GM12801 (cell line): ENCODE results near the gene PMCH.

Experiments used
- TF ChIP-seq, protein P1 (sequence below): IDR thresholded peaks from one replicate; pipeline ENCODE4 v1.5.1; 2011; ENCODE audit warnings: control low read depth; ENCODE audit not compliant: insufficient read length; ENCODE audit errors: extremely low read depth

PMCH gene, protein sequence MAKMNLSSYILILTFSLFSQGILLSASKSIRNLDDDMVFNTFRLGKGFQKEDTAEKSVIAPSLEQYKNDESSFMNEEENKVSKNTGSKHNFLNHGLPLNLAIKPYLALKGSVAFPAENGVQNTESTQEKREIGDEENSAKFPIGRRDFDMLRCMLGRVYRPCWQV

DNA sequence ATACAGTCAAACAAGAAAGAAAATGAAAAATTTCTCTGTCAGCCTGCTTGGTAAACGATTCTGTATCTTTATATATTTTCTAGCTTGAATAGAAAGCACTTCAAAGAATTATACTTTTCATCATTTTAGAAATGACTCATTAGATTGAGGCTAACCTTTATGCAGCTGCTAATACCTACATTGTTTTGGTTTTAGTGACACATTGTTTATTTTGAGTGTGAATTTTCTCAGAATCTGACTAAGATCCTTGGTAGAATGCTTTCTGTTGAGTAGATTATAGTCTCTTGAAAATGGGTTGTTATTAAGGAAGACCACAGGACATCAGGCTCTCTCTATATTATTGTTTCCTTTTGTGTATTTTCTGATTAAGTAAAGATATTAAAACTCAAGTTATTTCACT, at the start of gene PMCH:
PMCH (minus strand) TSS at position 45 of the 400 bp plus-strand sequence. CDS start 63 bp downstream, outside the sequence.
- TF ChIP-seq, protein P1, sequence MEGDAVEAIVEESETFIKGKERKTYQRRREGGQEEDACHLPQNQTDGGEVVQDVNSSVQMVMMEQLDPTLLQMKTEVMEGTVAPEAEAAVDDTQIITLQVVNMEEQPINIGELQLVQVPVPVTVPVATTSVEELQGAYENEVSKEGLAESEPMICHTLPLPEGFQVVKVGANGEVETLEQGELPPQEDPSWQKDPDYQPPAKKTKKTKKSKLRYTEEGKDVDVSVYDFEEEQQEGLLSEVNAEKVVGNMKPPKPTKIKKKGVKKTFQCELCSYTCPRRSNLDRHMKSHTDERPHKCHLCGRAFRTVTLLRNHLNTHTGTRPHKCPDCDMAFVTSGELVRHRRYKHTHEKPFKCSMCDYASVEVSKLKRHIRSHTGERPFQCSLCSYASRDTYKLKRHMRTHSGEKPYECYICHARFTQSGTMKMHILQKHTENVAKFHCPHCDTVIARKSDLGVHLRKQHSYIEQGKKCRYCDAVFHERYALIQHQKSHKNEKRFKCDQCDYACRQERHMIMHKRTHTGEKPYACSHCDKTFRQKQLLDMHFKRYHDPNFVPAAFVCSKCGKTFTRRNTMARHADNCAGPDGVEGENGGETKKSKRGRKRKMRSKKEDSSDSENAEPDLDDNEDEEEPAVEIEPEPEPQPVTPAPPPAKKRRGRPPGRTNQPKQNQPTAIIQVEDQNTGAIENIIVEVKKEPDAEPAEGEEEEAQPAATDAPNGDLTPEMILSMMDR = no peak

DNA sequence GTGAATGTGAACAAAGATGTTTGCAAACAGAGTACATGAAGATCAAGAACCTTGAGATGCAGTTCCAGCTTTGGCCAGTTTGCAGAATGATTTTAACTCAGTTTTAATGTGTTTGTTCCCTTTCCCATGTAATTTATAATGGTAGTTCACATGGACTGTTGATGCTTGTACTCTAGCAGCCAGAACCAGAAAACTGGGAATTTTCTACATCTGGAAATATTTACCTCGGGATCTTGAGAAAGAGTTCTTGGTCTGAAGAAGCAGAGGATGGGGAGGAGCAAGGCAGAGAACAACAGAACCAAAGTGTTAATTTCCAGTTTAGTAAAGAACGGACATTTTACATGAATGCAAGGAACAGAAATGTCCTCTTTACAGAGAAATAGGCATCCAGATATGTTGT, 37.0 kb upstream of the PMCH start:
- TF ChIP-seq, protein P1 = no peak

DNA sequence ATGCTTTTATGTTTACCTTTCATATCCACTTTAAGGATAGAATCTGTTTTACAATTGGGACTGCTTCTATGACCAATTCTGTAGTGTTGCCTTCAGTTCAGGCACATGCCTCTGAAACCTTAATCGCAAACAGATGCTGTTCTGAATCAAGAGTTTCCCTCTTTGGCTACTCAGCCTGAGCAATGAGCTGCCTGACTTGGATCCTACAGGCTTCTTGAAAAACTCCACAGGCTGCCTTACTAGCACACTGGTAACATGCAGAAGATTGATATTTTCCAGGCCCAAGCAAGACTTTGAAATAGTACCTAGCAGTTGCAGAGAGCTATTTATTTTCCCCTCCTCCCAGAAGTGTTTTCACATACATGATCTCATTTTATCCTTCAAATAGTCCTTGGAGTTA, 34.8 kb upstream of the PMCH start:
- TF ChIP-seq, protein P1 = no peak

- TF ChIP-seq, protein P1 = no peak
These were observed 34.4 kb upstream of the PMCH start for GRCh38 chr12:102232036-102232435.

DNA sequence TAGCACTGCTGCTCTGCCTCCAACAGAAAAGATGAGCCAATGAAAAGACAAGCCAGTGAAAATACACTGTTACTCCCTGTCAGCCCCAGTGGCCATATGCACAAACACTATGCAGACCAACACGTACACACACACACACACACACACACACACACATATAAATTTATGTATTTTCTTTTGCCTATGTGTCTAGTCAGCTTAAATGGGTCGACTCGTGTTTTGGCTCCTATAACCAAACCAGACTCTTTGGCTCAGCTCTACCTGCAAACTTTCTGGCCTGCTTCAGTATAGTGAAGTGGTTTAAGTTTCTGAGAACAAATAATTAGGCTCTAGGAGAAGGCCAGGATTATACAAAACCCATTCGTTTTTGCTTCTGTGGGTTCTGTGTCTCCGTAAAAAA, 30.3 kb upstream of the PMCH start:
- TF ChIP-seq, protein P1 = no peak

GRCh38 chr12:102220736-102221135, 23.1 kb upstream of the PMCH start:
- TF ChIP-seq, protein P1 = no peak

DNA sequence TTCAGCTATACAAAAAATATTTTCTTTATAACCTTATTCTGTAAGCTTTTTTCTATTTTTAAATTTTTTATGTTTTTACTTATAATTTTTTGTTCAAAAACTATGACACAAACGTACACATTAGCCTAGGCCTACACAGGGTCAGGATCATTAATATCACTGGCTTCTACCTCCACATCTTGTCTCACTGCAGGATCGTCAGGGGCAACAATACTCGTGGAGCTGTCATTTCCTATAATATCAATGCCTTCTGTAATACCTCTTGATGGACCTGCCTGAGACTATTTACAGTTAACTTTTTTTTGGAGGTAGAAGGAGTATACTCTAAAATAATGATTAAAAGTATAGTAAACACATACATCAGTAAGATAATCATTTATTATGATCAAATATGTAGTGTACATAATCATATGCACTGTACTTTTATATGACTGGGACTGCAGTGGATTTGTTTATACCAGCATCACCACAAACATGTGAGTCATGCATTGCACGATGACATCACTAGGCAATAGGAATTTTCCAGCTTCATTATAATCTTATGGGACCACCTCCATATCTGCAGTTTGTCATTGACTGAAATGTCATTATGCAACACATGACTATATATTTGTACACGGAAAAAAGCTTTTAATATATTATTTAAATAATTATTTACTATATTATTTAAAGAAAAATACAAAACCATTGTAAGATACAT, 18.5 kb upstream of the PMCH start:
- TF ChIP-seq, protein P1 = no peak
